Subcutaneous abdominal adipose tissue (tissue), 5 donors: ENCODE data around the gene PRR29.

Experiments
- H3K27ac ChIP-seq: one replicate; pipeline ENCODE4 v1.7.0; 2013; ENCODE audit warnings: low read depth, mild to moderate bottlenecking, inconsistent platforms, low read length, moderate library complexity
- H3K27me3 ChIP-seq, 5 donors: one replicate each; pipeline ENCODE4 v1.7.0; 2013; ENCODE audit warnings: low read length in 5 of 5, inconsistent platforms in 1 of 5; ENCODE audit not compliant: control insufficient read depth in 5 of 5, insufficient read depth in 4 of 5
- H3K36me3 ChIP-seq, 5 donors: one replicate each; pipeline ENCODE4 v1.7.0; 2013; ENCODE audit warnings: low read length in 5 of 5; ENCODE audit not compliant: control insufficient read depth in 5 of 5, insufficient read depth in 5 of 5
- H3K4me1 ChIP-seq, 5 donors: one replicate each; pipeline ENCODE4 v1.7.0; 2013; ENCODE audit warnings: low read length in 5 of 5, mild to moderate bottlenecking in 3 of 5, moderate library complexity in 1 of 5; ENCODE audit not compliant: control insufficient read depth in 5 of 5, insufficient read depth in 5 of 5
- H3K4me3 ChIP-seq, 5 donors: one replicate each; pipeline ENCODE4 v1.7.0; 2013; ENCODE audit warnings: low read length in 5 of 5, low read depth in 1 of 5
- H3K9ac ChIP-seq, 5 donors: one replicate each; pipeline ENCODE4 v1.7.0; 2013; ENCODE audit warnings: low read length in 5 of 5, mild to moderate bottlenecking in 4 of 5, moderate library complexity in 3 of 5
- H3K9me3 ChIP-seq, 5 donors: one replicate each; pipeline ENCODE4 v1.7.0; 2013; ENCODE audit warnings: low read length in 5 of 5; ENCODE audit not compliant: control insufficient read depth in 5 of 5
- donor health status: healthy.
- donor health status: healthy.
- donor health status: healthy.
- donor health status: healthy.
- donor health status: healthy.

PRR29 gene

DNA sequence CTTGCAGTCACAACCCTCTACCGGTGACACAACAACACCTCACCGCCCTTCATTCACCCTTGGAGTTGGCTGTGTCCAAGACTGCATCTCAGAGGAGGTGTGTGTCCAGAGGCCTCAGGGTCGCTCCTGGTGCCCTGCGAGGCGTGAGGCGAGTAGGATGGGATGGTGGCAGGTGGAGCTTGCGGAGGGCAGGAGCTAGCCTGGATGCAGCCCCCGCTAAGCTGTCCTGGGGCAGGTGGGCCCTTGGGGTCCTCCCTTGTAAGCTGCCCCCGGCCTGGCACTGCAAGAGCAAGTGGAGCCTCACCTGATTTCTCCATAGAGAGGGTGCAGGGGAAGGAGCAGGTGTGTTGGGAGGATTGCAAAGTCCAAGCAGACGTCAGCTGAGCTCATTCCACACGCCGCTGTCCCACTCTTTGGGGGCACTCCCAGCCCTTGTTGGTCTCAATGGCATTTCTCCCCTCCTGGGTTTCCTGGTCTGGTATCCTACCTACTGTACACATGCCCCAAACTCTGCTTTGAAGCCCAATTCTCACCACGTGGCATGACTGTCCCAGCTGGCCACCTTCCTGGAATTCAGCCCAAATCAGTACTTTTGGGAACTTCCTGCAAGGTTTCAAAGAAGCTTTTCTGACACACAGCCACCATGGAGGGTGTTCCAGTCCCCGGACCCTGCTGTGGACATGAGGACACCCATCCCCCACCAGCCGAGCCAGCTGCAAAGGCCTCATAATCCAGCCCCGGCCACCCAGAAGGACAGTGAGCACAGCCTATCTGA is 40.4 kb downstream of the PRR29 start:
- no peak overlapping the region for H3K4me3 ChIP-seq
- no peaks in the 10 kb centered on the region for H3K4me1 ChIP-seq
- peaks cover 0 to 21% (median 11%) of the 10 kb centered on the region in 5 donors for H3K36me3 ChIP-seq
- H3K27ac ChIP-seq = no peak overlapping the region
- H3K27me3 ChIP-seq = no peaks in the 10 kb centered on the region
- no peak overlapping the region for H3K9ac ChIP-seq
- H3K9me3 ChIP-seq = no peaks in the 10 kb centered on the region

DNA sequence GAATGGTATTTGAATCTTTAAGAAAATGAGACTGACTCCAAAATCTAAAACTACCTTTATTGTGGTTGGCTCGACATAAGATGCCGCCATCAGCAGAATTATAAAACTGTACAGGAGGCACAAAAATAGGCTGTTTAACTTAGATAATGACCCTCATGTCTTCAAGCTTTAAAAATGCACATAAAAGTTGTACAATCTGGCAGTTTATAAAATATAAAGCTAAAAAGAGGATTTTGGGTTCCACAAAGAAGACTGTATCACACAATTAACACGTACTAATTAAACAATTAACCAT is 40.9 kb downstream of the PRR29 start:
- Histone ChIP-seq H3K36me3 (peaks cover 0 to 27% (median 17%) of the 10 kb centered on the region in 5 donors), H3K9ac (no peak overlapping the region), H3K27ac (no peak overlapping the region), H3K4me1 (no peaks in the 10 kb centered on the region), H3K9me3 (no peaks in the 10 kb centered on the region), H3K27me3 (no peaks in the 10 kb centered on the region), H3K4me3 (no peak overlapping the region)

DNA sequence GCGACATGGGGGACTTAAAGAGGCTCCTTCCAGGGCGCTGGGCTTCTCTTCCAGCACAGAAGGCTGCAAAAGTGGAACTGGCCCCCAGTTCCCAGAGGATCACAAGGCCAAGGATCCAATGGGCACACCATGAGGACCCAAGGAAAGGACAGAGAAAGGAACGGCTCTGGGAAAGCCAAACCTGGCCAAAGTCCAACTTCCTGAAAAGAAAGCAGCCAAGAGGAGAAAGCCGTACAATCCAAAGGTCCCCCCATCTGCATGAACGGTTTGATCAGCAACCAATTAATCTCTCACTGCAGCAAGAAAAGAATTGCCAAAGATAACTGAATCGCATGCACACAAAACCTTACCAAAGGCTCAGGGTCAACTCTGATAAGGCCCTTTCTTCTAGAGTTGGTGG is 42.1 kb downstream of the PRR29 start:
- Histone ChIP-seq H3K27ac (no peak overlapping the region), H3K4me3 (no peak overlapping the region), H3K27me3 (no peaks in the 10 kb centered on the region), H3K9me3 (no peaks in the 10 kb centered on the region), H3K36me3 (peaks cover 0 to 38% (median 28%) of the 10 kb centered on the region in 5 donors), H3K4me1 (no peaks in the 10 kb centered on the region), H3K9ac (no peak overlapping the region)

DNA sequence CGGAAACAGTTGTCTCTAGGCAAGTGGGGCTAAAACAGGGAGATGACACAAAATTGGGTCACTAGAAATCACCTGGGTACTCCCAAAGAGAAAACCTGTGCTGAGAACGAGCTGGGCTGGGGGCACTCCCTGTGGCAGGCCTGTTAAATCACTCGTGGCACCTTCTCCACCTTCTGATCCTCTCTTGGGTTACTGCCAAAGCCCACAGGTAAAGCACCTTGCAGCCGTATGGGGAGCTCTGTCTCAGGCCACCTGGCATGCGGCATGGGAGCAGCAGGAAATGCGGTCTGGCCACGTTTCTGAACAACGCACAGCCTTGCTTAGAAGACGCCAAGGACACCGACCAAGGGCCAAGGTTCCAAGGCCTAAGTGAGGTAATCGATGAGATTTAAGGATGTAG is 43.8 kb downstream of the PRR29 start:
- no peaks in the 10 kb centered on the region for H3K9me3 ChIP-seq
- no peak overlapping the region for H3K9ac ChIP-seq
- H3K27ac ChIP-seq = no peak overlapping the region
- H3K4me1 ChIP-seq = no peaks in the 10 kb centered on the region
- no peaks in the 10 kb centered on the region for H3K27me3 ChIP-seq
- peaks cover 0 to 55% (median 39%) of the 10 kb centered on the region in 5 donors for H3K36me3 ChIP-seq
- H3K4me3 ChIP-seq = no peak overlapping the region

DNA sequence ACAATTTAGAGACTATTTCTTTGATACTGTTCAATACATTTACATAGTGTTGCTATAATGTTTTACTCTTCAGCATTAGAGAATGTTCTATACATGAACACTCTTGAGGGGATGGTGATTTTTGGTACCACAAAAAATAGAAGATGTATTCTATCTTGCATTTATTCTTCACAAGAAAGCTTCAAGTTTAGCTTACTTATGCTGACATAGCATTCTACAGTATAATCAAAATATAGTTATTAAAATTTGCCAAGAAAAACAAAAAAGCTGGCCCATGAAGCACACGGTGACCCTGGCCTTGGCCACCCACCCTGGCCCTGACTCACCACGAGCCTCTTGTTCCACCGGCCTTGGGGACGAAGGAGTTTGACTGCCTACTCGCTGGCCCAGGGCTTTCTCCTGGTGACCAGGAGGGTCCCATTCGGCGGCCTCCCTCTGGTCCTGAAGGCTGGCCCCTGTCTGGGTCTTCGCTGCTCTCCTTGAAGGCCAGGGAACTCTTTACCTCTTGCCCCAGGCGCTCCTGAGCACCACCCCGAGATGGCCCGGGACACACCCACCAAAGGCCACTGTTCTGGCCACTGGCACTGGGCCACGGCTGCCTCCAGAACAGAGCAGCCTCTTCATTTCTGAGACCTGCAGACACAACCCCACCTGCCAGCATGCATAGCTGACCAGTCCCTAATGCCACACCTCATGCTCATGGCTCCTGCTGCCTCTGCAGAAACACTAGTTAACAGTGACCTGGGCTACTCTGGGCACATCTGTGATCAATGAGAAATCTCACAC is 44.7 kb downstream of the PRR29 start:
- H3K9ac ChIP-seq = no peak overlapping the region

DNA sequence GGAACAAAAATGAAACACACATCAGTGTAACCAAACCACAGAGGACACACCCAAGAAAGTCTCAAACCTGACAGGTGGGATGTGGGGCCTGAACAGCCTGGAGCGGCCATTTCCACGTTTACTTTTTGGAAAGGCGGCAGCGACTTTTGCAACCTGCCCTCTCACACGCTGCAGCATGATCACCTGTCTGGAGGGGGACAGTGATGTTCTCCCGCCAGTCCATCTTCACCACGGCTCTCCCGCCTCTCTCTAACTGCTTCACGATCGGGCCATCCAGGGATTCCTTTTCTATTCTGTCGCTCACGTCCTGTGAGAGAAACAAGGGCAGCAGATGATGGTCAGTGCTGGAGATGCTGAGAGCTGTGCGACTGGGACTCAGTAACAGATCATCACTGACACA is 47.0 kb downstream of the PRR29 start:
- Histone ChIP-seq H3K4me3 (no peak overlapping the region), H3K36me3 (peaks cover 2 to 82% (median 62%) of the 10 kb centered on the region in 5 donors), H3K9ac (no peak overlapping the region), H3K9me3 (no peaks in the 10 kb centered on the region), H3K4me1 (no peaks in the 10 kb centered on the region), H3K27ac (no peak overlapping the region), H3K27me3 (no peaks in the 10 kb centered on the region)

More for the DNA sequence above, 44.7 kb downstream of the PRR29 start:
- Histone ChIP-seq H3K27ac (no peak overlapping the region), H3K4me1 (no peaks in the 10 kb centered on the region), H3K36me3 (peaks cover 1 to 64% (median 43%) of the 10 kb centered on the region in 5 donors), H3K27me3 (no peaks in the 10 kb centered on the region), H3K9me3 (no peaks in the 10 kb centered on the region), H3K4me3 (no peak overlapping the region)

DNA sequence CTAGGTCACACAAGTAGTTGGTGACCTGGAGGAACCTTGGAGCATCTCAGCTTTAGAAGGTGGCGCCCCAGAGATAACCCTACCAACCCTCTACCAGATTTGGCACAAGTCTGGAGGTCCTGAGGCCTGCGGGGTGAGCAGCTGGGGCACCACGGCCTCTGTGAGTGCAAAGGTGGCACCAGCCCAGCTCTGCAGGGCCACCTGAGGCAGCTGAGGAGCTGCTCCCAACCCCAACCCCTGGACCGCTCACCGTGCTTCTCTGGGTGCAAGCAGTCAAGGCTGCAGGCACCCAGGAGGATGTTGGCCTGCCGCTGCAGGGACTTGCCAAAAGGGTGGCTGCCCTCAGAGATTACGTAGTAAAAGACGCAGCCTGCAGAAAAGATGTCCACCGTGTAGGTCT is 50.7 kb downstream of the PRR29 start:
- Histone ChIP-seq H3K9ac (no peak overlapping the region), H3K4me3 (no peak overlapping the region), H3K27ac (no peak overlapping the region), H3K4me1 (peaks cover 0 to 4% (median 0%) of the 10 kb centered on the region in 5 donors), H3K9me3 (no peaks in the 10 kb centered on the region), H3K27me3 (no peaks in the 10 kb centered on the region), H3K36me3 (peaks cover 11 to 94% (median 78%) of the 10 kb centered on the region in 5 donors)

DNA sequence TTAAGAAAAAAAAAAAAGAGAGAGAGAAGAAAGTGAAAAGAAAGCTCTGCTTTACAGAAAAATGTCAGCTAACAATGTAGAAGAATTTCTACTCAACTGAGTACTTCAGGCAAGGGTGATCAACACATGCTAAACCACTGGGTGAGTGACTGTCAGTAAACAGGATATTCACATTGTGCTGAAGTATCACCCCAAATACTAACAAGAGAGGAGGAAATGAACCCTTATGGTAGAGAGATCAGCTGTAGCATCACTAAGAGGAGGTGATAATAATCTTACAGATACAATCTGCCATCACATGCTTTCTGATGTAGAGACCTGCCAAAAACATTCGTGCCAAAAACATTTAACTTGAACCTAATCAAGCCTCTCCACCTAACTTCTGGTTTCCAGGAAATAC is 53.0 kb downstream of the PRR29 start:
- peaks cover 0 to 4% (median 0%) of the 10 kb centered on the region in 5 donors for H3K4me1 ChIP-seq
- H3K36me3 ChIP-seq = peaks cover 11 to 94% (median 81%) of the 10 kb centered on the region in 5 donors
- H3K4me3 ChIP-seq = no peak overlapping the region
- H3K9me3 ChIP-seq = no peaks in the 10 kb centered on the region
- no peak overlapping the region for H3K9ac ChIP-seq
- no peaks in the 10 kb centered on the region for H3K27me3 ChIP-seq
- H3K27ac ChIP-seq = no peak overlapping the region

DNA sequence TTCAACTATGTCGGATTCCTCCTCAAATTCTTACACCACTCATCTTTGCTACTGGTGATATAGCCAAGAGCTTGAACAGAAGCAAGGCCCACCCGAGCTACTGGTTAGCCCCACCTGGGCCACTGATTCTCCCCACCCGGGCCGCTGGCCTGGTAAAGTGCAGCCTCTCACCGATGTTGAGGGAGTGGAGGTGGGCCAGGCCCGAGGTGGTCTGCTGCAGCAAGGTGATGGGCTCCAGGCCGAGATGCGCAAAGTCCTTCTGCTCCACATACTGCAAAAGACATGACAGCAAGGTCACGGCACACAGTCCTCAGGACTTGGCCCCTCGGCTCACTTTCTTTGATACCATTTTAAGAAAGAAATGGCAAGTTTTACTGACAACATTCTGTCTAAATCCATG is 55.0 kb downstream of the PRR29 start:
- Histone ChIP-seq H3K27me3 (no peaks in the 10 kb centered on the region), H3K36me3 (peaks cover 8 to 90% (median 77%) of the 10 kb centered on the region in 5 donors), H3K4me3 (no peak overlapping the region), H3K9me3 (no peaks in the 10 kb centered on the region), H3K9ac (no peak overlapping the region), H3K27ac (no peak overlapping the region), H3K4me1 (peaks cover 0 to 4% (median 0%) of the 10 kb centered on the region in 5 donors)
